HG02840 (cell line): ENCODE data around the gene IGFBP4.

Experiments
- ATAC-seq: cut with Tn5 transposase; IDR thresholded peaks from one replicate; pipeline ENCODE4 v1.9.1; 2021; ENCODE audit warnings: mild to moderate bottlenecking, moderate library complexity, moderate number of reproducible peaks; ENCODE audit not compliant: unreplicated experiment, low FRiP score

Gene IGFBP4

GRCh38 chr17:40469805-40470675, 26.8 kb downstream of the IGFBP4 start:
- ATAC-seq = no peak

GRCh38 chr17:40470932-40471828, 27.9 kb downstream of the IGFBP4 start:
- no peak for ATAC-seq

GRCh38 chr17:40471846-40472732, 28.8 kb downstream of the IGFBP4 start:
- ATAC-seq = no peak

GRCh38 chr17:40472733-40473452, 29.6 kb downstream of the IGFBP4 start:
- ATAC-seq = no peak

- ATAC-seq = no peak
Measured at GRCh38 chr17:40473573-40474365, 30.5 kb downstream of the IGFBP4 start.

- no peak for ATAC-seq
Measured at GRCh38 chr17:40474419-40475002, 31.3 kb downstream of the IGFBP4 start.

GRCh38 chr17:40475234-40475908, 32.1 kb downstream of the IGFBP4 start:
- ATAC-seq = no peak

GRCh38 chr17:40477796-40478195, 34.5 kb downstream of the IGFBP4 start:
- no peak for ATAC-seq

GRCh38 chr17:40478486-40478885, 35.2 kb downstream of the IGFBP4 start:
- no peak for ATAC-seq

- no peak for ATAC-seq
Measured at GRCh38 chr17:40479754-40480480, 36.7 kb downstream of the IGFBP4 start.

GRCh38 chr17:40480501-40481003, 37.3 kb downstream of the IGFBP4 start:
- no peak for ATAC-seq

GRCh38 chr17:40481106-40481505, 37.9 kb downstream of the IGFBP4 start:
- ATAC-seq = no peak

- no peak for ATAC-seq
Measured at GRCh38 chr17:40482722-40483121, 39.5 kb downstream of the IGFBP4 start.

- ATAC-seq = no peak
Measured at GRCh38 chr17:40483679-40484078, 40.4 kb downstream of the IGFBP4 start.

- no peak for ATAC-seq
Measured at GRCh38 chr17:40484285-40484972, 41.2 kb downstream of the IGFBP4 start.

GRCh38 chr17:40484973-40485530, 41.8 kb downstream of the IGFBP4 start:
- no peak for ATAC-seq
